ENCODE results near the gene LPP.

Gene LPP

GRCh38 chr3:188469228-188469885 is 315.4 kb downstream of the LPP start:
- TF ChIP-seq, protein P1, sequence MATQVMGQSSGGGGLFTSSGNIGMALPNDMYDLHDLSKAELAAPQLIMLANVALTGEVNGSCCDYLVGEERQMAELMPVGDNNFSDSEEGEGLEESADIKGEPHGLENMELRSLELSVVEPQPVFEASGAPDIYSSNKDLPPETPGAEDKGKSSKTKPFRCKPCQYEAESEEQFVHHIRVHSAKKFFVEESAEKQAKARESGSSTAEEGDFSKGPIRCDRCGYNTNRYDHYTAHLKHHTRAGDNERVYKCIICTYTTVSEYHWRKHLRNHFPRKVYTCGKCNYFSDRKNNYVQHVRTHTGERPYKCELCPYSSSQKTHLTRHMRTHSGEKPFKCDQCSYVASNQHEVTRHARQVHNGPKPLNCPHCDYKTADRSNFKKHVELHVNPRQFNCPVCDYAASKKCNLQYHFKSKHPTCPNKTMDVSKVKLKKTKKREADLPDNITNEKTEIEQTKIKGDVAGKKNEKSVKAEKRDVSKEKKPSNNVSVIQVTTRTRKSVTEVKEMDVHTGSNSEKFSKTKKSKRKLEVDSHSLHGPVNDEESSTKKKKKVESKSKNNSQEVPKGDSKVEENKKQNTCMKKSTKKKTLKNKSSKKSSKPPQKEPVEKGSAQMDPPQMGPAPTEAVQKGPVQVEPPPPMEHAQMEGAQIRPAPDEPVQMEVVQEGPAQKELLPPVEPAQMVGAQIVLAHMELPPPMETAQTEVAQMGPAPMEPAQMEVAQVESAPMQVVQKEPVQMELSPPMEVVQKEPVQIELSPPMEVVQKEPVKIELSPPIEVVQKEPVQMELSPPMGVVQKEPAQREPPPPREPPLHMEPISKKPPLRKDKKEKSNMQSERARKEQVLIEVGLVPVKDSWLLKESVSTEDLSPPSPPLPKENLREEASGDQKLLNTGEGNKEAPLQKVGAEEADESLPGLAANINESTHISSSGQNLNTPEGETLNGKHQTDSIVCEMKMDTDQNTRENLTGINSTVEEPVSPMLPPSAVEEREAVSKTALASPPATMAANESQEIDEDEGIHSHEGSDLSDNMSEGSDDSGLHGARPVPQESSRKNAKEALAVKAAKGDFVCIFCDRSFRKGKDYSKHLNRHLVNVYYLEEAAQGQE (IDR thresholded peaks at IDR 0.05; ENCODE audit: insufficient read depth in 1 of 2, low read depth in 2 of 2, low read length in 2 of 2) = no peak
- TF ChIP-seq POLR2AphosphoS5 (IDR thresholded peaks at IDR 0.05; ENCODE audit: low read depth, low read length) = no peak
- TF ChIP-seq FOXP2 (optimal IDR thresholded peaks at IDR 0.05; ENCODE audit: borderline replicate concordance, extremely low read depth, extremely low read length, insufficient read depth) = no peak
- TF ChIP-seq SIN3A (IDR thresholded peaks at IDR 0.05; ENCODE audit: borderline replicate concordance, insufficient read depth, low read length) = no peak
- TF ChIP-seq TAF1 (IDR thresholded peaks at IDR 0.05; ENCODE audit: borderline replicate concordance, insufficient read depth, low read length) = no peak

- TF ChIP-seq FOXP2 (optimal IDR thresholded peaks at IDR 0.05; ENCODE audit: borderline replicate concordance, extremely low read depth, extremely low read length, insufficient read depth) (no peak), TAF1 (IDR thresholded peaks at IDR 0.05; ENCODE audit: borderline replicate concordance, insufficient read depth, low read length) (no peak), SIN3A (IDR thresholded peaks at IDR 0.05; ENCODE audit: borderline replicate concordance, insufficient read depth, low read length) (no peak), POLR2AphosphoS5 (IDR thresholded peaks at IDR 0.05; ENCODE audit: low read depth, low read length) (no peak)
- TF ChIP-seq, protein P1 (IDR thresholded peaks at IDR 0.05; ENCODE audit: insufficient read depth in 1 of 2, low read depth in 2 of 2, low read length in 2 of 2) = no peak
Observed at GRCh38 chr3:188470508-188471130, 316.7 kb downstream of the LPP start.

DNA sequence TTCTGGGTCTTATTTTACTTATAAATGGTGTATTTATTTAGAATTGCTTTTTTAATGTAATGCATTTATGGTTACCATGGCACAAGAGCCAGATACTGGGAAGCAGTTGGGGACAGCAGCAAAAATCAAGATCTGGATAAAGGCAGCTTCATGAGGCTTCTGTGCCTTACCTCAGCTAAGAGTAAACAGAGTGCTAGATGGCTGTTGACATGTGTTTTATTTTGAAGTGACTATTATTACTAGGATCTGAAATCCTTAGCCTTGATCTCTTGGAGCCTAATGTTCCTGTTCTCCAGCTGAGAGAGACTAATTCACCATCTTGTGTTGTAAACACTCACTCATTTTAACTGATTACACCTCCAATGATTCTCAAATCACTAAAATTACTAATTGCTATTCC is 317.8 kb downstream of the LPP start:
- TF ChIP-seq SIN3A (IDR thresholded peaks at IDR 0.05; ENCODE audit: borderline replicate concordance, insufficient read depth, low read length) = no peak
- no peak for TF ChIP-seq TAF1 (IDR thresholded peaks at IDR 0.05; ENCODE audit: borderline replicate concordance, insufficient read depth, low read length)
- TF ChIP-seq, protein P1 (IDR thresholded peaks at IDR 0.05; ENCODE audit: insufficient read depth in 1 of 2, low read depth in 2 of 2, low read length in 2 of 2) = no peak
- TF ChIP-seq POLR2AphosphoS5 (IDR thresholded peaks at IDR 0.05; ENCODE audit: low read depth, low read length) = no peak
- TF ChIP-seq FOXP2 (optimal IDR thresholded peaks at IDR 0.05; ENCODE audit: borderline replicate concordance, extremely low read depth, extremely low read length, insufficient read depth) = no peak

- TF ChIP-seq POLR2AphosphoS5 (IDR thresholded peaks at IDR 0.05; ENCODE audit: low read depth, low read length) = no peak
- no peak for TF ChIP-seq TAF1 (IDR thresholded peaks at IDR 0.05; ENCODE audit: borderline replicate concordance, insufficient read depth, low read length)
- TF ChIP-seq, protein P1 (IDR thresholded peaks at IDR 0.05; ENCODE audit: insufficient read depth in 1 of 2, low read depth in 2 of 2, low read length in 2 of 2) = no peak
- TF ChIP-seq FOXP2 (optimal IDR thresholded peaks at IDR 0.05; ENCODE audit: borderline replicate concordance, extremely low read depth, extremely low read length, insufficient read depth) = no peak
- TF ChIP-seq SIN3A (IDR thresholded peaks at IDR 0.05; ENCODE audit: borderline replicate concordance, insufficient read depth, low read length) = no peak
Observed at GRCh38 chr3:188472336-188472735, 318.4 kb downstream of the LPP start.
